NCI-H2227 (cell line): ENCODE measurements around the gene SCAMP5.
A peak's percentile ranks its signal among the peaks of the same experiment; 100 is the strongest.

Experiments used
- DNase-seq: peaks from one replicate; lab custom pipeline; 2025; ENCODE audit not compliant: unreplicated experiment; lab: John Stamatoyannopoulos, UW

The SCAMP5 gene, protein sequence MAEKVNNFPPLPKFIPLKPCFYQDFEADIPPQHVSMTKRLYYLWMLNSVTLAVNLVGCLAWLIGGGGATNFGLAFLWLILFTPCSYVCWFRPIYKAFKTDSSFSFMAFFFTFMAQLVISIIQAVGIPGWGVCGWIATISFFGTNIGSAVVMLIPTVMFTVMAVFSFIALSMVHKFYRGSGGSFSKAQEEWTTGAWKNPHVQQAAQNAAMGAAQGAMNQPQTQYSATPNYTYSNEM

GRCh38 chr15:74995182-74995778, at the start of gene SCAMP5:
Gene SCAMP5, plus strand, starts transcription at chr15:74995563. Its CDS starts 16,277 bp downstream, at chr15:75011840.
- peak; percentile 96 for DNase-seq

DNA sequence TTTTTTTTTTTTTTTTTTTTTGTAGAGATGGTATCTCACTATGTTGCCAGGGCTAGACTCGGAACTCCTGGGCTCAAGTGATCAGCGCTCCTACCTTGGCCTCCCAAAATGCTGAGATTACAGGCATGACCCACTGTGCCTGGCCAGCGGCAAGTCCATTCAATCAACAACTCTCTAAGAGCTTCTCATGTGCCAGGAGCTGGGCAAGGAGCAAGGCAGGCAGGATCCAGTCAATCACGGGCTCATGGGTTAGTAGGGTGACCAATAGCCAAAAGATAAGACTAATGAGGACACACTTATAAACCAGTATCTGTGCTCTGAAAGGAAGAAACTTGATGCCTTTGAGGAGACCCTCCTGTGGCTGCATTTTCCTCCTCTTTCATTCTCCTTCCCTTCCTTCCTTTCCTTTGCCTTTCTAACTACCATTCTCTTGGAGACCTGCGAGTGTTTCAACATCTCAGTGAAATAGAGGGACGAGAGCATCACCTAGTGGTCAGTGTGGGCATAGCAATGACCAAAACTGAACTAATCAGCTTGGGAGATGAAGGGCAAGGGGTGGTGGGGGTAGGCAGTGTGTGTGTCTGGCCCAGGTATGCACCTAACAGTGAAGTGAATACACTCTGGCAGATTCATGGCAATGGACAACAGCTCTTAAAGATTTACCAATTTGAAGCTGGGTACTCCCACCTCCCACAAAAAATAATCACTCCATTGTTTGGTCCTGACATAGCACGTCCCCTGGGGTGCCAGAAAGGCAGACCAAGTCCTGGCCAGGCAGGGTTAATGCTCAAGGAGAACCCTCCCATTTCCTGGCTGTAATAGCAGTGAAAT, 45.1 kb upstream of the SCAMP5 start:
- peak; percentile 82 for DNase-seq

GRCh38 chr15:74951006-74951405, 44.4 kb upstream of the SCAMP5 start:
- no peak for DNase-seq

DNA sequence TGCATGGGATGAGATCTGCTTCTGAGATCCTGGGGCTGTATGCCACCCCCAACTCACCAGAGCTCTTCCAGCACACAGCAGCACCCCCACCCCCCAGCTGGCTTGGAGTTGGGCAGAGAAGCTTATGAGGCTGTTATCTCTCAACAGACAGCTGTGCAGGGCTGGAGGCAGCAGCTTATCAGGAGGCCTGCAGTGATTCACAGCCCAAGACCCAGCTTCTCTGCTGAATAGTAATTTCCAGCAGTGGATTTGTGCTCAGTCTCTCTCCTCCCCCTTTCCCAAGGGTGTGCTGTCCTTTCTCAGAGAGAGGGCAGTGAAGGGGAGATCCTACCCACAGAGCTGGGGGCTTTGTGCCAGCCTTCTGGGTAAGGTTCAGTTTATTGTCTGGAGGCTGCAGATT, 40.8 kb upstream of the SCAMP5 start:
- peak; percentile 48 for DNase-seq

GRCh38 chr15:74955017-74955416, 40.3 kb upstream of the SCAMP5 start:
- no peak for DNase-seq

DNA sequence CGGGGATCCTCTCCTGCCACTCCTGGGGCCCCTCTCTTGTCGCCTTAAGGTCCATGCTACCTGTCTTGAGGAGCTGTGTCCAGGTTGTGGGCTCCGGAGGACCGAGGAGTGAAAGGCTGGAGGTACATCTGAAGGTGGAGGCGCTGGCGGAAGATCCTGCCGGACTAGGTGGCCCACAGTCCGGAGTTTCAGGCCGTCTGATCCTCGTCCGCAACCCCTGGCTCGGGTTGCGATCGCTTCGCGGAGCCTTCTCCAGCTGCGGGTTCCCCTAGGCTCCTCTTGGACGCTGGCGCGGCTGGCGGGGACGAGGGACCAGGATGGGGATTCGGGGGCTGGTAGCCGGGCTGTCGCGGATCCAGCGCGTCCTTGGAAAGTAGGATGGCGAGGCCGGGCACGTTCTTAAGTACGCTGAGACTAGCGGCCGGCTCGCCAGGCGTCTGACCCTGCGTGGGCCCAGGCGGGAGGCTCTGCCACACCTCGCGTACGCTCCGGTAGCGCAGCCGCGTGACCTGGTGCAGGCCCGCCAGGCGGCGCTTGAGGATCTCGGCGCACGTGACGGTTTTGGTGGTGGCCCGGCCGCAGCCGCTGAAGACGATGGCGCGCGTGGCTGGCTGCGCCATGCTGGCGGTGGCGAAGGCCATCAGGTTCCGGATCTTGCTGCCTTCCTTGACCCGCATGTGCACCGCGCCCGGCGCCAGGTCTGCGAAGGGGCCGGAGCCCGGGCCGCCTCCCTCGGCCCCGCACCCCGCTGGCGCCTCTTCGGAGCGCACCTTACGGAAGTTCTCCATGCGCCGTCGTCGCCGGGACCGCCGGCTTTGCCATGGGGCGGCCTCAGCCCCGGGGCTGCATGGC, 39.3 kb upstream of the SCAMP5 start:
- no peak for DNase-seq

DNA sequence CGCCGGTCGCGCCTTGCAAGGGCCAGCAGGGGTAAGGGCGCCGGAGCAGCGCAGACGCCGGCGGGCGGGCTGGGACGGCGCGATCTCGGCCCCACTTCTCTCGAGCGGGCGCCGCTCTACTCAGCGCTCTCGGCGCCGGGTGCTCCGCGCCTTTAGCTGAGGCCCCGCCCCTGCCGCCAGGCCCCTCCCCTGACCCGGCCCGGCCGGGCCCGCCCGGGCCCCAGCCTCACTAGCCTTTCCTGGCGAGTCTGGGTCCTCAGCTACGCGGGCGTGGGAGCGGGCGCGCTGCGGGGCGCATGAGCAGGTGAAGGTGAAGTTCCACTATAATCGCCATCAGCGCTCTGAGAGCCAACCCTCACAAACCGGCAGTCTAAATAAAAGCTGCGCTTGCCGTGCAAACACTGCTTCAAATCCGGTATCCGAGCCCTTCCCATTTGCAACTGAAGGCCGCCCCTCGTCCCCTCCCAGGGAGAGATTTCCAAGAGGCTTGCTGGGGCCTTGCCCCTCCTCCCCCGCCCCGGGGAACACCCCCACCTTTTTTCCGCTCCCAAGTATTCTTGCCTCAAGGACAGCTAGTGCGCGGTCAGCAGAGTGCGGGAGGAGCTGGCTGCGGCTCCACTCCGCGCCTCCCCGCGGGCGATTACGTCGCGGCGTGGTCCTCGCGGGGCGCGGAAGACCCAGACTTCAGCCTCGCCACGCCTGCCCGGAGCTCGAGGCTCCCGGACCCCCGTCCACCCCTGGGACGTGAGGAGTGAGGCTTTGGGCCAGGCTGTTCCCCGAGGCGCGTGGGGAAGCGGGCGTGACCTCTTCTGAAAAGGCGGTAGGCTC, 38.5 kb upstream of the SCAMP5 start, which contains the start of gene RPP25:
TSS of gene RPP25 (minus strand) at position 125 of the 828 bp plus-strand sequence. CDS start 189 bp downstream, outside the sequence.
- peak; percentile 85 for DNase-seq

DNA sequence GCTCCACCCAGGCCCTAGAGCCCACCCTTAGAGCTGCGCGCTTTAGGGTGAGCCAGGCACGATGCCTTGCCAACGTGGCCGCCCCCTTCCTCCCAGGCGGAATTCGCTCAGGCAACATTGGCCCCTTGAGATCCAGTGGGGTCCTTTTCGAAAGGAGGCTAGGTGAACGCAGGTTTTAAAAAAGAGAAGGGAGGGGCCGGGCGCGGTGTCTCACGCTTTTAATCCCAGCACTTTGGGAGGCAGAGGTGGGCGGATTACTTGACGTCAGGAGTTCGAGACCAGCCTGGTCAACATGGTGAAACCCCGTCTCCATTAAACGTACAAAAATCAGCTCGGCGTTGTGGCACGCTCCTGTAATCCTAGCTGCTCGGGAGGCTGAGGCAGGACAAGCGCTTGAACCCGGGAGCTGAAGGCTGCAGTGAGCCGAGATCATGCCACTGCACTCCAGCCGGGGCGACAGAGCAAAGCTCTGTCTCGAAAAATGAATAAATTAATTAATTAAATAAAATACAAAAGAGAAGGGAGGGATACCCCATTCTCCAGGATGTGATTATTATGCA, 37.8 kb upstream of the SCAMP5 start:
- DNase-seq, result no peak

- DNase-seq, result peak; percentile 53
Observed at GRCh38 chr15:74958320-74958907, 36.9 kb upstream of the SCAMP5 start.

GRCh38 chr15:74958908-74959585, 36.3 kb upstream of the SCAMP5 start:
- DNase-seq, result peak; percentile 30

GRCh38 chr15:74959586-74959939, 35.8 kb upstream of the SCAMP5 start:
- no peak for DNase-seq

GRCh38 chr15:74960286-74960685, 35.1 kb upstream of the SCAMP5 start:
- peak; percentile 46 for DNase-seq

DNA sequence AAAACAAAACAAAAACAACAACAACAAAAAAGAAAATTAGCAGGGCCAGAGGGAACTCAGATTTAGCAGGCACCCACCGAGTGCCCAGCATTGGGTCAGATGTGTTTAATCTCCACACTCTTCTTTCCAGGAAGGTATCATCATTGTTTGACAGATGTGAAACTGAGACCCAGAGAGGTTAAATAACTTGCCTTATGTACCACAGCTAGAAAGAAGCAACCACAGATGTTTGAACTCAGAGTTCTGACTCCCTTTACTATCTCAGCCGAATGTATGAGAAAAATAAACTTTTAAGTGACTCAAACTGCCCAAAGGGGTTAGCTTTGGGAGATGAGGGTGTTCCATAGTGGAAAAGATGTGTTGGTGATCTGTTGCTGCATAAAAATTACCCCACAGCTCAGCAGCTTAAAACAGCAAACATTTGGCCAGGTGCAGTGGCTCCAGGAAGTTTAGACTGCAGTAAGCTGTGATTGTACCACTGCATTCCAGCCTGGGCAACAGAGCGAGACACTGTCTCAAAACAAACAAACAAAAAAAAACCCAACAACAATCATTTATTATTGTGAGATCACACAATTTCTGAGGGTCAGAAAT, 34.3 kb upstream of the SCAMP5 start:
- DNase-seq, result no peak

DNA sequence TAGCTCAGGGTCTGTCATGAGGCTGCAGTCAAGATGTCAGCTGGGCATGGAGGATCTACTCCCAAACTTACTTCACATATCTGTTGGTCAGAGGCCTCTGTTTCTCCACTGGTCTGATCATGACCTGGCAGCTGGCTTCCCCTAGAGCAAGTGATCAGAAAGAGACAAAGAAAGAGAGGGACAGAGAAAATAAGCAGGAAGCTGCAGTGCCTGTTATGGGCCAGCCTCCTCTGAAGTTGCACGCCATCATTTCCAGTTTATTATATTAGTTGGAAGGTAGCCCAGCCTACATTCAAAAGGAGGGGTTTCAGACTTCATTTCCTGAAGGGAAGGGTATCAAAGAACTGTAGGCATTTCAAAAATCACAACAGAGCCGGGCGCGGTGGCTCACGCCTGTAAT, 33.7 kb upstream of the SCAMP5 start:
- no peak for DNase-seq

- no peak for DNase-seq
Observed at GRCh38 chr15:74962219-74962618, 33.1 kb upstream of the SCAMP5 start.

- no peak for DNase-seq
Observed at GRCh38 chr15:74962671-74963070, 32.7 kb upstream of the SCAMP5 start.

DNA sequence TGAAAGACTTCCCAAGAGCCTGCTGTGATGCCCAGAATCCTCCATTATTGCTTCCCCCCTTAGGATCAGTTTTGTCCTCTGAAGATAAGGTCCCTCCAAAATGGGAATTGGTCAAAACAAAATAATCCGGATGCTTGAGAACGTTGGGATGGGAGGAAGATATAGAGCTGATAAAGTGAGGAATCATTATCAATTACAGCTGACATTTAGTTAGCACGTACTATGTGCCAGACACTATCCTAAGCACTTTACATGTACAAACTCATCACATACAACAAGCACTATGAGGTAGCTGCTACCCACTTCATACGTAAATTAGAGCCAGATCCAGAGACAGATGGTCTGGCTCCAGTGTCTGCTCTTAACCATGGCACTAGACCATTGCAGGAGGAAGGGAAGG, 32.1 kb upstream of the SCAMP5 start:
- DNase-seq, result no peak

- peak; percentile 9 for DNase-seq
Observed at GRCh38 chr15:74964794-74965193, 30.6 kb upstream of the SCAMP5 start.

DNA sequence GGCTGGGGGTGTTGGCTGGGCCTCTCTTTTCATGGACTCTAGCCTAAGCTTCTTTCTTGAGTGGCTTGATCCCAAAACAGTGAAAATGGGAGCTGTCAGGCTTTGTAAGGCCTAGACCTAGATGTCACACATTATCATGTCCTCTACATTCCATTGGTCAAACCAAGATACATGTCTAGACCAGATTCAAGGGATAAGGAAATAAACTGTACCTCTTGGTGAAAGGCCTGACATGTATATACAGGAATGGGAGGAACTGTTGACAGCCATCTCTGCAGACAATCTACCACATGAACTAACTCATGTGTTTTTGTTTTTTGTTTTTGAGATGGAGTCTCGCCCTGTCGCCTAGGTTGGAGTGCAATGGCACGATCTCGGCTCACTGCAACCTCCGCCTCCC, 27.7 kb upstream of the SCAMP5 start:
- no peak for DNase-seq
